GM18858 (cell line): ENCODE results near the gene VN1R5.
"Not testable (repeated sequence)": the region's sequence is repeated elsewhere in the genome, so short reads cannot be mapped to it uniquely, and the experiment has no call there.

Source experiments
- ATAC-seq: cut with Tn5 transposase; IDR thresholded peaks from one replicate; pipeline ENCODE4 v1.9.1; 2021; ENCODE audit not compliant: unreplicated experiment

Gene VN1R5

DNA sequence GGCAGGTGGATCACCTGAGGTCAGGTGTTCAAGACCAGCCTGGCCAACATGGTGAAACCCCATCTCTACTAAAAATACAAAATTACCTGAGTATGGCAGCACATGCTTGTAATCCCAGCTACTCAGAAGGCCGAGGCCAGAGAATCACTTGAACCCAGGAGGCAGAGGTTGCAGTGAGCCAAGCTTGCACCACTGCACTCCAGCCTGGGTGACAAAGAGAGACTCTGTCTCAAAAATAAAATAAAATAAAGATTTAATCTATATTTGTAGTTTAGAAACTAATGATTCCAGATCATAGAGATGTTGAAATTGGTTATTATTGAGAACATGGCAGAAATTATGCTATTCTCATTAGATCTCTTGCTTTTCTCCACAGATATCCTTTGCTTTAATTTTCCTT, at the start of gene VN1R5:
Gene VN1R5 (plus strand): TSS at position 301 of the 400 bp plus-strand sequence.
- not testable (repeated sequence) for ATAC-seq

GRCh38 chr1:247209396-247209795, 46.5 kb upstream of the VN1R5 start:
- ATAC-seq = no peak

DNA sequence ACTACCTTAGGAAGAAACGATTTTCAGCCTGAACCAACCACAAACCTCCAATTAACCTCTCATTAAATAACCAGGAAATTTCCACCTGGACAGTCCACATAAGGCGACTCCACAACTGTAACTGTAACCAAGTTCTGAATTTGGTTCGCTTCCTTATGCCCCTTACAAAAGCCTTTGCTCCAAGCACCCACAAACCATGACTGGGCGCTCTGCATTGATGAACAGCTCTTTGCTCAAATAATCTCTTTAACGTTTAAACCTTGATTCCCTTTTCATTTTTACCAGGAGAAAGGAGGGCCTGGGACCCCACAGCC, 45.9 kb upstream of the VN1R5 start:
- ATAC-seq = peak; percentile 3

DNA sequence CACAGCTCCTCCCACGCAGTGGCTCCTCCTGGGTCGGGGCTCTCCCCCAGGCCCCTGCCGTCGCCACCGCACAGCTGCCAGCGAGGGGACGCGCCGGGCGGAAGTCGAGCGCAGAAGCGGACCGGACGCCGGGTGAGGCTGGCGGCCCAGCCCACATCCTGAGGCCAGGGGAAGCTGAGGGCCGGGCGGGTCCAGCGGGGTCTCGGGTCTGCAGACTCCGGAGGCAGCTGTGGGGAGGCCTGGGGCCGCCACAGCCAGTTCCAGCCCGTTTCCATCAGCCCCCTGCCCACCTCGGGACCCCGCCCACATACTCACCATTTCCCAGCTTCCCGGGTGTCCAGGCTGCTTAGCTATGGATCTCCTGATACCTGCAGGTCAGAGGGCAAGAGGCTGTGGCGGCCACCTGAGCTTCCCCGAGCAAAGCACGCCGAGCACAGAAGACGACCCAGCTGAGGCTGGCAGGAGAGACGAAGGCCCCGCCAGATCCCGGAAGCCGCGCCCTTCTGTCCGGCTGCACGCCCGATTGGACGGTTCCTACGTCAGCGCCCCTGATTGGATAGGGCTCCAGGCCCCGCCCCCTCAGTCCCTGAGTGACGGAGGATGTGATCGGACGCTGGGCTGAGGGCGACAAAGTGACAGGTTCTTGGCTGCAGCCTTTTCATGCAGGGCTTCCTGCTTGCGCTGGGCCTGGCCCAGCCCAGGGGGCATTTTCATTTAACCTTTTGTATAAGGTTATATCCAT, 45.3 kb upstream of the VN1R5 start:
- peak; percentile 79 for ATAC-seq

DNA sequence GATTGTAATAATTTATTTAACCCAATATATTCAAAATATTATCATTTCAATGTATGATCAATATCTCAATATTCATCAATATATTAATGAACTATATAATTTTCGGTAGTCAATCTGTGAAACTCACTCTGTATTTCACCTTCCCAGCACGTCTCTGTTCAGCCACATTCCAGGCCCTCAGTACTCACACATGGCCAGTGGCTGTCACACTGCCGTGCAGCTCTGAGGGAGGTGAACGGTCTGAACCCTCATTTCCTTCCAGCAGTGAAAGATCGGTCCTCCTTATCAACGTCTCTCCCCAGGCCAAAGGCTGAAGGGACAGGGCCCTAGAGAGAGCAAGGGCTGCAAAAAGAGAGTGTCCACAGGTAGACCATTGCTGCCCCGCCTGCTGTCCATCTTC, 44.5 kb upstream of the VN1R5 start:
- no peak for ATAC-seq

GRCh38 chr1:247212012-247212411, 43.9 kb upstream of the VN1R5 start:
- peak; percentile 60 for ATAC-seq

DNA sequence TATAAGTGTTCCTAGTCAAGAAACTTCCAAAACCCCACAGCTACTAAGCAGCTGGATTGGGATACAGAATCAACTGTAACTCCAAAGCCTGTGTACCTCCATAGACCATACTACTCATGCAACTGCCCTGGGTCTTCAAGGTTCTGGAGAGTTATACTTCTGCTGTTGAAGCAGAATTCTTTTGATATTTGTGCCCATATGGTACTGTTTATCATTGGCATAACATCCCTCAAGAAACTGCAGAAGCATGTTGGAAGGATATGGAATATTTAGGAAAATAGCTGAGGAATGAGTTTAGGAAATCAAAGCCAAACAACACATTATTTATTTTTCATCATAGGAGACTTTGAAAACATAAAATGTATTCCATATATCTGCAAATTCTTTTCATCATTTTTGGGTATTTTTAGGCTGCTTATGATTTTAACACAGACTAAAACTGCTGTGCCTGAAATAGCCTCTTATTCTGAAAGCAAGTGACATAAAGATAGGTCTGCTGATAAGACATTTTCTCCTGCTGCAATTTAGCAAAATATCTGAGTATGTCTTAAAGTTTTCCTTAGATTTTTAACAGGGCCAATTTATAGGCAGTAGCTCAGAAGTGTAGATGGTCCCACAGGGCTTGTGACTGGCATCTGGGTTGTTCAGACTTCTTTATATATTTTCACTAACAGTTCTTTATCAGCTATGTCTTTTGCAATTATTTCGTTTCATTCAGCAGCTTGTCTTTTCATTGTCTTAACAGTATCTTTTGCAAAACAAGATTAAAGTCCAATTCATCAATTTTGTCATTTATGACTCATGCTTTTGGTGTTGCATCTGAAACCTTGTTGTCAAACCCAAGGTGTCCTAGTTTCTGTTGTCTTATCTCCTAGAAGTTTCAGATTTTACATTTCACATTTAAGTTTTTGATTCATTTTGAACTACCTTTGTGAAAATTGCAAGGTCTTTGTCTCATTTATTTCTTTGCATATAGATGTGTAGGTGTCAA, 43.0 kb upstream of the VN1R5 start:
- no peak for ATAC-seq

DNA sequence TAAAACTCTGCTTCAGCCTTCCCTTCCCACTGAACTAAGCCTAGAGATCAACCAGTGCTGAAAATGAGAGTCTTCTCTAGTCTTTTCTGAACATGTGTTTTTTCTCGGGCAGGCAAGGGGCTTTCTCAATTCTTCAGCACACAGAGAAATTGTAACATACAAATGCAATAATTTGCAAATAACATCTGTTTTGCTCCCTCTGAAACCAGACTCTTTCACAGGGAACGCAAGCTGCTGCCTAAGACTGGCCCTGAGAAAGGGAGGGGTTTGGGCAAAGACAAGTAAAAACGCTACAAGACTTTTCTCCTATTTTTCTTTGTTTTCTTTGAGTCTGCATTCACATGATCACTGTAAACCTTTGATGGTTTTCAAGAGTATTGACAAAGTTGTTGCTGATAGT, 39.6 kb upstream of the VN1R5 start:
- no peak for ATAC-seq

DNA sequence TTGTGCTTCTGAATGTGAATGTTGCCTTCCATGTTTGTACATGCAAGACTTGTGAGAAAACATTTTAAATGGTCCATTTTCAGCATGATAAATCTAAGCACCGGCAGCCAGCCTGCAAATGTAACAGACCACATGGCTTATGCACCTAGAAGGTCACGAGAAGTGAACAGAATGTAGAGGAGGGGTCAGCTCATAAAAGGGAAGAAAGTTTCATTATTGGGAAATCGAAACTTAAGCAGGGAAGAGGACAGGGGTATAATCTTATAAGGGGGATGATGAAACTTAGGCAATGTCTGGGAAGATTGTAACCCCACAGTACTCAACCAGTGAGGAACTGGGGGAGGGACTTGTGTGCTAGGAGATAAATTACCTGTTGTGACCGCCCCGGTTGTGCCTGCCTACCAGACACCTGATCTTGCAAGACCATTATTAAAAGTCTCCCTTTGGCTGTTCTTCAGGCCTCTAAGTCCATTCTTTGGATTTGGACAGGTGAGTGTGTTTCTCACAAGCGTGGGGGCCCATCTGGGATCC, 37.7 kb upstream of the VN1R5 start:
- no peak for ATAC-seq

DNA sequence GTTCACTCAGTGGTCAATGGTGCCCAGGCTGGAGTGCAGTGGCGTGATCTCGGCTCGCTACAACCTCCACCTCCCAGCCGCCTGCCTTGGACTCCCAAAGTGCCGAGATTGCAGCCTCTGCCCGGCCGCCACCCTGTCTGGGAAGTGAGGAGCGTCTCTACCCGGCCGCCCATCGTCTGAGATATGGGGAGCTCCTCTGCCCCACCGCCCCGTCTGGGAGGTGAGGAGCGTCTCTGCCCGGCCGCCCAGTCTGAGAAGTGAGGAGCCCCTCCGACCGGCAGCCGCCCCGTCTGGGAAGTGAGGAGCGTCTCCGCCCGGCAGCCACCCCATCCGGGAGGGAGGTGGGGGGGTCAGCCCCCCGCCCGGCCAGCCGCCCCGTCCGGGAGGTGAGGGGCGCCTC, 35.6 kb upstream of the VN1R5 start:
- ATAC-seq = not testable (repeated sequence)

GRCh38 chr1:247222840-247223239, 33.0 kb upstream of the VN1R5 start:
- ATAC-seq = no peak

DNA sequence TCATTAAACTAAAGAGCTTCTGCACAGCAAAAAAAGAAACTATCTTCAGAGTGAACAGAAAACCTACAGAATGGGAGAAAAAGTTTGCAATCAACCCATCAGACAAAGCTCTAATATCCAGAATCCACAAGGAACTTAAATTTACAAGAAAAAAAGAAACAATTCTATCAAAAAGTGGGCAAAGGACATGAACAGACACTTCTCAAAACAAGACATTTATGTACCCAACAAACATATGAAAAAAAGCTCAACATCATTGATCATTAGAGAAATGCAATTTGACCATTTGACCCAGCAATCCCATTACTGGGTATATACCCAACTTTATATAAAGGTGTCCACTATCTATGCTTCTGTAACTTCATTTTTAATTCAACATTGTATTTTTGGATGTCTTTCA, 31.1 kb upstream of the VN1R5 start:
- ATAC-seq = no peak

- ATAC-seq = no peak
Observed at GRCh38 chr1:247228133-247228532, 27.7 kb upstream of the VN1R5 start.

GRCh38 chr1:247241691-247242090, 14.2 kb upstream of the VN1R5 start:
- no peak for ATAC-seq

DNA sequence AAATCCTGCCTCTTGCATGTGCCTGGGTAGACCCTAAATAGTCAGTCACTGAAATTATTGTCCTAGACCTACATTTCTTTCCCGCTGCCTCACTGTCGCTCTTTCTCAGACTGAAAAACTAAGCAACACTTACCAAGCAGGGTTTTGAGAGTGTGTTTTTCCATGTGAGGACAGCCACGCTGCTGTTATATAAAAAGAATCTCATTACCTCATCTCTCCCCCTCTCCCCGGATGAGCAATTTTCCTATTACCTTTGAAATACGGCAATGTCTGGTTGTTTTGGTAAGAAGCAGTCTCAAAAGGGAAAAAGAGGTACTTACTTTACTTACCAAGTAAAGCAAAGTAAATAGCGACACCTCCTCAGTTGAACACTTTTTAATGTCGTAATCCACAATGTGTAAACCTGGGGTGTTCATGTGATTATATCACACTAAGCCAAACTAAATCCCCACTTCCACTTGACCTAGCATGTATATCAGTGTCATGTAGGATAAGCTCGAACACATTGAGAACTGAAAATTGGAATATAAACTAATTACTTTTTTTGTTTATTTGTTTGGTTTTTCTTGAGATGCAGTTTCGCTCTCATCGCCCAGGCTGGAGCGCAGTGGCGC, 12.2 kb upstream of the VN1R5 start:
- ATAC-seq = no peak

- no peak for ATAC-seq
Observed at GRCh38 chr1:247246325-247247115, 9.4 kb upstream of the VN1R5 start.

- no peak for ATAC-seq
Observed at GRCh38 chr1:247247568-247247967, 8.3 kb upstream of the VN1R5 start.

DNA sequence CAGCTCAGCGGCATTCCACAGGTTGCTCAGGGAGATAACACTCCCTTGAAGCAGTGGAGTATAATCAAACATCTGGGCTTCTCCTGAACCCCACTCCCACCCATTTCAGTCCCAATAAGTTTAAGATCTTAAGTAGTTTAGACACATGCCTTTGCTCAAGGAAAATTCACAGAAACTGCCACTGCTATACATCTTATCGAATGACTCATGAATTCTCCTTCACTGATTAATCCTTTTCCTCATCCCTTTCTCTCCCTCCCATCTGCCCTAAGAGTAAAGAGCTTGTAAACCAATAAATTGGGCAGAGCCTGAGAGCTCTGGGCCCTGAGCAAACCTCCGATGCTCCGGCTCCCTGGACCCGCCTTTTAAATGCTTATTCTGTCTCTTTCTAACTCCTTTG, 10.2 kb downstream of the VN1R5 start:
- no peak for ATAC-seq

GRCh38 chr1:247268390-247269045, 12.6 kb downstream of the VN1R5 start:
- no peak for ATAC-seq

- ATAC-seq = no peak
Observed at GRCh38 chr1:247269133-247269532, 13.3 kb downstream of the VN1R5 start.
